Thoracic aorta (tissue), 2 donors: ENCODE data around the gene PSAPL1. TPM values are rescaled to one million over a fixed set of nuclear protein-coding genes. Genes with fewer than 3 reads are reported as not detected.

Experiments
- ATAC-seq: fragments of 150-250 bp; one replicate; pipeline ENCODE4 v1.8.0; 2017; ENCODE audit warnings: low read depth; ENCODE audit not compliant: insufficient number of reproducible peaks, low FRiP score
- DNase-seq: peaks from one replicate; pipeline ENCODE4 v3.0.0-alpha.2; 2020; ENCODE audit warnings: low spot score
- H3K27ac ChIP-seq, 2 donors: fragments of 200-600 bp; sonication (generic); 1 replicate in 1 of 2; 2 replicates in 1 of 2; pipeline ENCODE4 v1.5.1; 2016; ENCODE audit warnings: mild to moderate bottlenecking in 2 of 2, moderate library complexity in 2 of 2
- H3K27me3 ChIP-seq: fragments of 200-600 bp; sonication (generic); replicated peaks from 2 replicates; pipeline ENCODE4 v1.6.0; 2016; ENCODE audit warnings: mild to moderate bottlenecking; ENCODE audit not compliant: insufficient read depth
- H3K36me3 ChIP-seq: fragments of 200-600 bp; sonication (generic); one replicate; pipeline ENCODE4 v1.5.1; 2016
- H3K4me1 ChIP-seq, 2 donors: fragments of 200-600 bp; sonication (generic); 1 replicate in 1 of 2; 2 replicates in 1 of 2; pipeline versions ENCODE4 v1.5.1 to v1.6.0; 2016; ENCODE audit warnings: low read depth in 2 of 2, mild to moderate bottlenecking in 1 of 2; ENCODE audit not compliant: control insufficient read depth in 1 of 2
- H3K4me3 ChIP-seq: fragments of 200-600 bp; sonication (generic); 2 replicates; pipeline ENCODE4 v1.5.1; 2016; ENCODE audit warnings: mild to moderate bottlenecking
- H3K9me3 ChIP-seq: fragments of 200-600 bp; sonication (generic); 2 replicates; pipeline ENCODE4 v1.5.1; 2016
- total RNA-seq, 2 donors: library from RNA; depleted of rRNA; stranded (reverse); fragments of >200 nt; gene quantifications; one replicate each; pipeline versions ENCODE4 v1.1.0 to v1.2.3, GENCODE V29; 2016
- TF ChIP-seq, protein P1 (sequence below): fragments of 200-600 bp; sonication (generic); IDR thresholded peaks from one replicate; pipeline ENCODE4 v1.5.1; 2019; ENCODE audit warnings: antibody characterized with exemption

The PSAPL1 gene
- total RNA-seq, 2 donors from 2014 or later = 0.14 TPM; not detected in 1

DNA sequence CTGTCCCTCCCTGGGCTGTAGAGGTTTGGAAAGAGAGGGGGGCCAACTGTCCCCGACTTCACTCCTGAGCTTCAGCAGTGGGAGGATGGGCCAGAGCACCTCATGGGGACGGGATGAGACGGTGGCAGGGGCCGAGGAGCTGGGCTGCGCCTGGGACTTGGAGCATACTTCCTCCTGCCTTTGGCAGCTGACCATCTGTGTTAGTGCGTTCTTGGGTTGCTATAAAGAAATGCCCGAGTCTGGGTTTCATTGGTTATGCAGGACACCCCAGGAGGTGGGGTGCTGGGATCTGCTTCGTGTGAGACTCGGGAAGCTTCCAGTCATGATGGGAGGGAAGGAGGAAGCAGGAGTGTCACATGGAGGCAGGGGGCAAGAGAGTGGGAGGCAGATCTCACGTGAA, 7.4 kb downstream of the PSAPL1 start:
- no peaks in the 10 kb centered on the region for H3K4me1 ChIP-seq
- DNase-seq = no peak
- no peak overlapping the region for H3K4me3 ChIP-seq
- TF ChIP-seq, protein P1, sequence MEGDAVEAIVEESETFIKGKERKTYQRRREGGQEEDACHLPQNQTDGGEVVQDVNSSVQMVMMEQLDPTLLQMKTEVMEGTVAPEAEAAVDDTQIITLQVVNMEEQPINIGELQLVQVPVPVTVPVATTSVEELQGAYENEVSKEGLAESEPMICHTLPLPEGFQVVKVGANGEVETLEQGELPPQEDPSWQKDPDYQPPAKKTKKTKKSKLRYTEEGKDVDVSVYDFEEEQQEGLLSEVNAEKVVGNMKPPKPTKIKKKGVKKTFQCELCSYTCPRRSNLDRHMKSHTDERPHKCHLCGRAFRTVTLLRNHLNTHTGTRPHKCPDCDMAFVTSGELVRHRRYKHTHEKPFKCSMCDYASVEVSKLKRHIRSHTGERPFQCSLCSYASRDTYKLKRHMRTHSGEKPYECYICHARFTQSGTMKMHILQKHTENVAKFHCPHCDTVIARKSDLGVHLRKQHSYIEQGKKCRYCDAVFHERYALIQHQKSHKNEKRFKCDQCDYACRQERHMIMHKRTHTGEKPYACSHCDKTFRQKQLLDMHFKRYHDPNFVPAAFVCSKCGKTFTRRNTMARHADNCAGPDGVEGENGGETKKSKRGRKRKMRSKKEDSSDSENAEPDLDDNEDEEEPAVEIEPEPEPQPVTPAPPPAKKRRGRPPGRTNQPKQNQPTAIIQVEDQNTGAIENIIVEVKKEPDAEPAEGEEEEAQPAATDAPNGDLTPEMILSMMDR = no peak
- H3K27me3 ChIP-seq = no peaks in the 10 kb centered on the region
- H3K27ac ChIP-seq = no peak overlapping the region
- no peaks in the 10 kb centered on the region for H3K9me3 ChIP-seq
- no peak for ATAC-seq
- H3K36me3 ChIP-seq = no peaks in the 10 kb centered on the region

DNA sequence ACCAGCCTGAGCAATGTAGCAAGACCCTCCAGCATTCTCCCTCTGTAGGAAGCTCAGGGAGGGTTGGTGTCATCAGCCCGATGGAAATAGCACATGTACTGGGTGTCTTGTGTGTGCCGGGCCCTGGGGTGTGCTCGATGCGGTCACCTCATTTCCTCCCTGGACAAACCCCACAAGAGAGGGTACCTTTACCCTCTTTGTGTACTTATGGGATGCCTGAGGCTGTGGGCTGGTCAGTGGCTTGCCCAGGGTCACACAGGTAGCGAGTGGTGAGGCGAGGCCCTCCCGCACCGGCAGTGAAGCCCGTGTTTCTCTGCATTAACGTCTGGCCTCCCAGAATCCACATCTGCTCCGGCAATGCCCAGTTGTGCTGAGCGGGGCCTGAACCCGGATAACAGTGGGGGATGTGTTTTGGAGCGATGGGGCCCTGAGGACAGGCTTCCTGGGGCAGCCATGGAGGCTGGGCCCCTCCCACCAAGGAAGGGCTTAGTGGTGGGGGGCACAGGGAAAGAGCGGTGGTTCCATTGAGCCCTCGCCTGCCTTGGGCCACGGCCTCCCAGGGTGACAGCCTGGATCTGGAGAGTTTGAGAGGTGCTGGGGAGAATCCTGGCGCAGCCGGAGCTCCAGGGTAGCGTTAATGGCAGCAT, 8.1 kb downstream of the PSAPL1 start:
- DNase-seq = no peak
- no peak overlapping the region for H3K27ac ChIP-seq

DNA sequence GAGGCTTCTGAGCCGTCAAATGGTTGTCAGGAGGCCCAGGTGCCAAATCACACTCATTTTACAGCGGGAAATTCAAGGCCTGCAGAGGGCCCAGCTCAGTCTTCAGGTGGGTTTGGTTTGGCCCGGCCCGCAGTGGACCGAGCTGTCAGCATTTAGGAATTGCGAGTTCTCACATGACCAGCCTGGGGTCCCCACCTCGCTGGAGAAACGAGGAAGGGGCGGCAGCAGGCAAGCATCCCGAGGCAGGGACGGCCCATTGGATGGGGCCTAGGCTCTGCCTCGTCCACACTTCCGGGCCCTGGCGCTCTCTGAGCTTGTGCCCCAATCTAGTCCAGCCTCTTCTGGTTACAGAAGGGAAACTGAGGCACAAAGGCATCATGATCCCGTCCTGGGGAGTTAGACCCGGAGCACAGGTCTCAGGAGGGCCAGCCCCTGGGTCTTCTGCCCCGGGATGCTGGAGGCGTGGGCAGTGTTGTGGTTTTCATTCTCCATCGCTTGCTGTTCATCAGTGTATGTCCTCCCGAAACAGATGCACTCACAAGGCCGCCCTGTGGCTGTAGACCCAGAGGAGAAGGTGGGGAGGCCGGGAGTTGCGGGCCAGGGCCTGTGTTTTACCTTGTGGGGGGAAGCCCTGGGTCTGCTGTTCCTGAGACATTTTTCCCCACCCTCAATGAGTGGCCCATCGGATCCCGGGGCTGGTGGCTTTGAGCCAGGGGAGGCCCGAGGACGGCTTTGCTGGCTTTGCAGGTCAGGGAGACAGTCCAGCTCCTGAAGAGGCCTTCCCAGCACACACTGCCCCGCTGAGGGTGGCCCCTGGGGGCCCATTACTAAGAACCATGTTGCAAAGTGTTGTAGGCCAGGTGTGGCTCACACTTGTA, 8.9 kb downstream of the PSAPL1 start:
- H3K4me1 ChIP-seq = no peaks in the 10 kb centered on the region
- ATAC-seq (no peak), DNase-seq (no peak)
- no peaks in the 10 kb centered on the region for H3K9me3 ChIP-seq
- H3K27ac ChIP-seq = no peak overlapping the region
- H3K36me3 ChIP-seq = no peaks in the 10 kb centered on the region
- no peak overlapping the region for H3K4me3 ChIP-seq
- no peaks in the 10 kb centered on the region for H3K27me3 ChIP-seq
- TF ChIP-seq, protein P1 = no peak

More for the DNA sequence above, 8.1 kb downstream of the PSAPL1 start:
- TF ChIP-seq, protein P1 = no peak
- no peak for ATAC-seq
- no peaks in the 10 kb centered on the region for H3K9me3 ChIP-seq
- H3K36me3 ChIP-seq = no peaks in the 10 kb centered on the region
- no peaks in the 10 kb centered on the region for H3K4me1 ChIP-seq
- no peak overlapping the region for H3K4me3 ChIP-seq
- no peaks in the 10 kb centered on the region for H3K27me3 ChIP-seq

DNA sequence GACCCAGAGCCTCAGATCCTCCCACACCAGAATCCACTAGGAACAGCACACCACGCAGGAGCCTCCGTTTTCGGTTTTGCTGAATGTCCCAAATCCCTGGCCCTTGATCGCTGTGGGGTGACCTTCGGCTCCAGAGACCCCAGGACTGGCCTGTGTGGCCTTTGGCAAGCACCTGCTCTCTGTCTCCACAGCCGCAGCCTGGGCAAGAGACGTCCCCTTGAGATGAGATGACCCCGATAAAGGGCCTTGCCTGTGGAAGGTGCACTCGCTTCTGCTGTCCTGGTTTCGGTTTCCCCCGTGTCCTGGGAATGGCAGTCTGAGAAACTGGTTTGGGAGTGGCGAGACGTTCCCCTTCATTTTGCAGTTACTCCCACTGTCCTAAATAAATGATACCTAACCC, 9.6 kb downstream of the PSAPL1 start:
- Histone ChIP-seq H3K4me3 (no peak overlapping the region), H3K4me1 (no peaks in the 10 kb centered on the region), H3K27me3 (no peaks in the 10 kb centered on the region), H3K36me3 (no peaks in the 10 kb centered on the region), H3K27ac (no peak overlapping the region), H3K9me3 (no peaks in the 10 kb centered on the region)
- ATAC-seq (no peak), DNase-seq (no peak)
- TF ChIP-seq, protein P1 = no peak

DNA sequence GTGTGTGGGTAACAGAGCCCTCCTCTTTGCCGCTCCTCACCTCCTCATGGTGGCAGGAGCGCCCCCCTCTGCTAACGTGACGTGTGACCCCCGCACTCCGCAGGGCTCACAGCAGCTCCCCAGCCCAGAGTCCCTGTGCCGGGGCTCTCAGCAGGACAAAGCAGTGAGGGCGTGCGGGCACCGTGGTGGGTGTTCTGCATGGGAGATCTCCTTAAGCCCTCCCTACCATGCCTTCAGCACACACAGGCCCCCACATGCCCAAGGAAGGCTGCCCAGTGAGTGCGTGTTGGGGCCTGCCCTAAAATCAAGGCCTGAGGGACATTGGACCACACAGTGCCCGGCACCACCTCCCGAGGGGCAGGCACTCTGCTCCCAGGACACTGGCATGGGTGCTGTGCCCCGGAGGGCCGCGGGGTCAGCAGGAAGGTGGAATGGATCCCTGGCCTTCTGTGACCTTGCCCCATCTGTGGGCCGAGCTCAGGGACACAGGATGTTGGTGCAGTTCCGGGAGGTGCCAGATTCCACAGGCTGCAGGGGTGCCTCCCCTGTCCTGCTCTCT, 10.1 kb downstream of the PSAPL1 start:
- DNase-seq = no peak
- no peaks in the 10 kb centered on the region for H3K36me3 ChIP-seq
- H3K27ac ChIP-seq = no peak overlapping the region
- ATAC-seq = no peak
- no peaks in the 10 kb centered on the region for H3K9me3 ChIP-seq
- H3K4me3 ChIP-seq = no peak overlapping the region
- no peaks in the 10 kb centered on the region for H3K27me3 ChIP-seq
- H3K4me1 ChIP-seq = no peaks in the 10 kb centered on the region
- TF ChIP-seq, protein P1 = no peak
